ENCODE measurements around the gene ZNF580.
A peak's percentile ranks its signal among the peaks of the same experiment; 100 is the strongest.

Gene ZNF580

GRCh38 chr19:55679343-55680257, 38.8 kb downstream of the ZNF580 start:
- DNase-seq: no peak

GRCh38 chr19:55680339-55681130, 39.7 kb downstream of the ZNF580 start:
- DNase-seq: no peak

- no peak for DNase-seq
These were observed 40.6 kb downstream of the ZNF580 start for GRCh38 chr19:55681131-55682092.

GRCh38 chr19:55683449-55684261, 42.9 kb downstream of the ZNF580 start:
- DNase-seq: no peak

GRCh38 chr19:55684946-55685681, 44.3 kb downstream of the ZNF580 start:
- DNase-seq: no peak

- DNase-seq: no peak
These were observed 45.0 kb downstream of the ZNF580 start for GRCh38 chr19:55685776-55686175.

GRCh38 chr19:55686311-55687050, 45.7 kb downstream of the ZNF580 start:
- DNase-seq: no peak

GRCh38 chr19:55687281-55688201, 46.7 kb downstream of the ZNF580 start:
- no peak for DNase-seq

- DNase-seq: peak; percentile 37 to 74
These were observed 47.8 kb downstream of the ZNF580 start for GRCh38 chr19:55688422-55689218.

- DNase-seq: no peak
These were observed 48.8 kb downstream of the ZNF580 start for GRCh38 chr19:55689411-55690108.

- no peak for DNase-seq
These were observed 49.4 kb downstream of the ZNF580 start for GRCh38 chr19:55690109-55690768.

- no peak for DNase-seq
These were observed 50.2 kb downstream of the ZNF580 start for GRCh38 chr19:55690769-55691545.

GRCh38 chr19:55691561-55692481, 51.0 kb downstream of the ZNF580 start:
- DNase-seq: no peak

- DNase-seq: no peak
These were observed 51.9 kb downstream of the ZNF580 start for GRCh38 chr19:55692681-55693081.
